GM20000 (cell line): Measurements from ENCODE around the gene MAP3K4.
"Not testable (repeated sequence)": the region's sequence is repeated elsewhere in the genome, so short reads cannot be mapped to it uniquely, and the experiment has no call there.

ENCODE experiments used
- DNase-seq: peaks from one replicate; pipeline ENCODE4 v3.0.0; 2012; ENCODE audit warnings: low spot score
- TF ChIP-seq, protein P1 (sequence below): IDR thresholded peaks from 2 replicates; pipeline ENCODE4 v1.5.1; 2012; ENCODE audit warnings: mild to moderate bottlenecking, control low read depth; ENCODE audit errors: extremely low read depth, missing control alignments

The MAP3K4 gene

DNA sequence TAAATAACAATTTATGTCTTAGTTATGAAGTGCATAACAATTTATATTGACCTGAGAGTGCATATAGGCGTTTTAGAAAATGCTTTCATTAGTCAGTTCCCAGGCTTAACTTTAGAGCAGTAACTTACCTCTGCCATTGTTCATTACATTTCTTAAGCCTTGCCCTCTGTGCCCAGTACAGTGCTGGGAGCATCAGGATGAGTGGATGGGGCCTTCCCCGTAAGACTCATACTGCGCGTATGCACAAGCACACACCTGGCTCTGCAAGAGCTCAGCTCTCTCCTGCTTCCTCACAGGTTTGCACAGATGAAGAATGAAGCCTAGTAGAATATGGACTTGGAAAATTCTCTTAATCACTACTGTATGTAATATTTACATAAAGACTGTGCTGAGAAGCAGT lies 125.0 kb downstream of the MAP3K4 start:
- no peak for DNase-seq
- TF ChIP-seq, protein P1, sequence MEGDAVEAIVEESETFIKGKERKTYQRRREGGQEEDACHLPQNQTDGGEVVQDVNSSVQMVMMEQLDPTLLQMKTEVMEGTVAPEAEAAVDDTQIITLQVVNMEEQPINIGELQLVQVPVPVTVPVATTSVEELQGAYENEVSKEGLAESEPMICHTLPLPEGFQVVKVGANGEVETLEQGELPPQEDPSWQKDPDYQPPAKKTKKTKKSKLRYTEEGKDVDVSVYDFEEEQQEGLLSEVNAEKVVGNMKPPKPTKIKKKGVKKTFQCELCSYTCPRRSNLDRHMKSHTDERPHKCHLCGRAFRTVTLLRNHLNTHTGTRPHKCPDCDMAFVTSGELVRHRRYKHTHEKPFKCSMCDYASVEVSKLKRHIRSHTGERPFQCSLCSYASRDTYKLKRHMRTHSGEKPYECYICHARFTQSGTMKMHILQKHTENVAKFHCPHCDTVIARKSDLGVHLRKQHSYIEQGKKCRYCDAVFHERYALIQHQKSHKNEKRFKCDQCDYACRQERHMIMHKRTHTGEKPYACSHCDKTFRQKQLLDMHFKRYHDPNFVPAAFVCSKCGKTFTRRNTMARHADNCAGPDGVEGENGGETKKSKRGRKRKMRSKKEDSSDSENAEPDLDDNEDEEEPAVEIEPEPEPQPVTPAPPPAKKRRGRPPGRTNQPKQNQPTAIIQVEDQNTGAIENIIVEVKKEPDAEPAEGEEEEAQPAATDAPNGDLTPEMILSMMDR, result no peak

DNA sequence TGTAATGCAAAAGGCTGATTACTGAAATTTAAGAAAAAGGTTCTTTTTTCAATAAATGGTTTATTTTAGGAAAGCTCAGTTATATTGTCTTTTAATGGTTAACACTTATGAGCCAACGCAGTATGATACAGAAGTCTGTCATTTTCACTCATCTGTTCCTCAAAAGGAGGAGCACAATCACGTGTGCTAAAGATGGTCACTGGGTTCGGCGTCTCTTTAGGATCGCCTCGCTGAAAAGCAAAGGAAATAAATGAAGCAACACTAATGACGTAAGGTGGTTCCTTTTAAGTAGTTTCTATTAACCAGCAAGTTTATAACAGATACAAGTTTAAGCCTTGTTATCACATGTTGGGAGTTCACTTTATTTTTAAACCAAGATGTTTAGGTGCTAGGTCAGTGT lies 125.7 kb downstream of the MAP3K4 start:
- no peak for DNase-seq
- TF ChIP-seq, protein P1, result no peak

DNA sequence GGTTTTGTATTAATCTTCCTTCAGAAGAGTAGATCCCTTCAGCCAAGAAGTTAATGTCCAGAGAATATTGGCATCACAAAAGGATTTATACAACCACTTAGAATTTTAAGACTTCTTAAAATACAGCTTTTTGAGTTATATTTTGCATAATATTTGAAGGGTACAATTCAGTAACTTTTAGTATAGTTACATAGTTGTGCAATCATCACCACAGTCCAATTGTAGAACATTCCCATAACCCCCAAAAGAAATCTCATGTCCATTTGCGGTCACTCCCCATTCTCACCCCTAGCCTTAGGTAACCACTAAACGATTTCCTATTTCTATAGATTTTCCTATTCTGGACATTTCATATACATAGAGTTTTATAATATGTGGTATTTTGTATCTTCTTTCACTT lies 126.4 kb downstream of the MAP3K4 start:
- DNase-seq, result no peak
- TF ChIP-seq, protein P1, result no peak

DNA sequence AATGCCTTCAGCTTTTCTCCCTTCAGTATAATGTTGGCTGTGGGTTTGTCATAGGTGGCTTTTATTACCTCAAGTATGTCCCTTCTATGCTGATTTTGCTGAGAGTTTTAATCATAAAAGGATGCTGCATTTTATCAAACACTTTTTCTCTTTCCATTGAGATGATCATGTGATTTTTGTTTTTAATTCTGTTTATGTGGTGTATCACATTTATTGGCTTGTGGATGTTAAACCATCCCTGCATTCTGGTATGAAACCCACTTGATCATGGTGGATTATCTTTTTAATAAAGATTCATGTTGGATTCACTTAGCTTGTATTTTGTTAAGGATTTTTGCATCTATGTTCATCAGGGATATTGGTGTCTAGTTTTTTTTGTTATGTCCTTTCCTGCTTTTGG lies 131.8 kb downstream of the MAP3K4 start:
- DNase-seq, result not testable (repeated sequence)

DNA sequence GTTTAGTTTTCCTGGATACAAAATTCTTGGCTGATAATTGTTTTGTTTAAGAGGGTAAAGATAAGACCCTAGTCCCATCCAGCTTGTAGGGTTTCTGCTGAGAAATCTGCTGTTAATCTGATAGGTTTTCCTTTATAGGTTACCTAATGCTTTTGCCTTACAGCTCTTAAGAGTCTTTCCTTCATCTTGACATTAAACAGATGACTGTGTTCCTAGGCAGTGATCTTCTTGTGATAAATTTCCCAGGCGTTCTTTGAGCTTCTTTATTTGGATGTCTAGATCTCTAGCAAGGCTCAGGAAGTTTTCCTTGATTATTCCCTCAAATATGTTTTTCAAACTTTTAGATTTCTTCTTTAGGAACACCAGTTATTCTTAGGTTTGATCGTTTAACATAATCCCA lies 134.0 kb downstream of the MAP3K4 start:
- no peak for DNase-seq
- TF ChIP-seq, protein P1, result no peak

DNA sequence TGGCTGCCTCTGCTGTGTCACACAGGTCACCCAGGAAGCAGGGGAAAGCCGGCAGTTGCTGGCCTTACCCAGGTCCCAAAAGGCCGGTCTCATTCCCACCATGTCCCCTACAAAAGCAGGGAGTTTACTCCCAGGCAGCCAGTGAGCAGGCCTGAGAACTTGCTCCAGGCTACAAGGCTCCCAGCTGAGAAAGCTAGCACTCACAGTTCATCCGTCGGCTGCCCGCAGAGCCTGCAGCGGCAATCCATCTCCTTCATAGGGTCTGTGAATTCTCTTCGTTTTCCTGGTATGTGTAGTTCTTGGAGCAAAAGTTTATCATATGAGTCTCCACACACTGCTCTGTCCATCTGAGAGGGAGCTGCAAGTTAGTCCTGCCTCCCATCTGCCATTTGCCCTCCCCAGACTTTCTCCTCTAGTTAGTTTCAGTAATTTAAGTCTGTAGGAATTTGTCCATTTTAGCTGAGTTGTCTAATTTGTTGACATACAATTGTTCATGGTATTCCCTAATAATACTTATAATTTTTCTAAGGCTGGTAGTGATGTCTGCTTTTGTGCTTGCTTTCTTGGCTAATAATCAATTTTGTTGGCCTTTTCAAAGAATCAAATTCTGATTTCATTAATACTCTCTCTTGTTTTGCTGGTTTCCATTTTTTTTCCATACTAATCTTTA lies 135.6 kb downstream of the MAP3K4 start:
- TF ChIP-seq, protein P1, result no peak
- no peak for DNase-seq

DNA sequence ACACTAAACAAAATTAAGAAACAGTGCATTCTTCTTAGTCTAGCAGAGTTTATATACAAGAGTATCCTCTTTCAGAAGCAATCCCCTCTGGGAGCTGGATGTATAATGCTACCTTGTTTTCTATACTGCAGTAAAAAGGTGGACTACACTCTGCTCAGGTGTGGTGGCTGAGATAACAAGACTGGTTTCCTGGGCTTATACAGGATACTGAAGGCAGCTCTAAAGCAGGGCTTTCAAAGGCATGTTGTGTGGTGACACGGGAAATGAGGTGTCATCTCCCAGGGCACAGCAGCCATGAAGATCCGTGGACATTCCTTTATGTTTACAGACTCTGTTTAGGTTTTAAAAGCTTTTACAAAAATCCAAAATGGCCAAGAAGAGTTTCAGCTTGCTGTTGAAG lies 136.7 kb downstream of the MAP3K4 start:
- no peak for DNase-seq
- TF ChIP-seq, protein P1, result no peak

DNA sequence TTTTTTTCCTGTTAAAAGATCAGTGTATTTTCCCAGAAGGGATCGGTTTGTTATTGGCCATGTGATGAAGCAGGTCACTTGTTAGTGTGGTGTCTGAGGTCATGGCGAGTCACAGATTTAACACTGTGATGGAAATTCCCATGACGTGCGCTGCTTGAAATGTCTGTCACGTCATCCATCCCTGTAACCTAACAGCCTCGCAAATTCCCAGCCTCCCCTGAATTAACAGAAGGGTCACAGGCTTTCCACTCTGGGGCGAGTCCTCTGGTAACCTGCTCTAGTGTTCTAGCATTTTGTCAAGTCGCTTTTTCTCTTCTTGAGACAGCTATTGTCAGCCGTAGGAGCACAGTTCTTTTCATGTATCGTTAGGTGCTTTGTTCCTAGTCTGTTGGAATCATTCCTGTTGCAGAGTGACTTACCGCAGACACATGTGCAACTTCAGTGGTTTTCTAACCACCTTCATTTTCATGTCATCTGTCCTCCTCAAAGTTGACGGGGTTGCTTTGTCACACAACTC lies 137.2 kb downstream of the MAP3K4 start:
- TF ChIP-seq, protein P1, result no peak
- DNase-seq, result no peak
